ENCODE measurements around the gene GON4L. TPM values are rescaled to one million over a fixed set of nuclear protein-coding genes. Genes with fewer than 3 reads are reported as not detected.

GON4L gene
- total RNA-seq, 1 experiment from 2014 or later = 53.4 TPM

- H2AK5ac ChIP-seq (ENCODE audit: insufficient read length, low read length) = no peak overlapping the region
- H3K36me3 Mint-ChIP-seq (ENCODE audit: insufficient read depth in 1 of 3, low read depth in 3 of 3) = peaks cover 7 to 19% (median 19%) of the 10 kb centered on the region in 3 experiments; a peak in 6 of 7 replicates
- no peak overlapping the region for H2BK120ac ChIP-seq (ENCODE audit: low read depth, low read length, poor library complexity, severe bottlenecking)
- H4K8ac ChIP-seq (replicated peaks; ENCODE audit: insufficient read length, low read depth, low read length) = no peak overlapping the region
- H3K27ac ChIP-seq (ENCODE audit: insufficient read length, low read depth, low read length) = no peak overlapping the region
- H3K27me3 Mint-ChIP-seq (ENCODE audit: low read depth) = no peaks in the 10 kb centered on the region
- H3K23me2 ChIP-seq (ENCODE audit: insufficient read length, low read depth, low read length, poor library complexity, severe bottlenecking) = no peaks in the 10 kb centered on the region
- no peak overlapping the region for H3K23ac ChIP-seq (ENCODE audit: insufficient read length, low read depth, low read length)
- no peak overlapping the region for H3K14ac ChIP-seq (ENCODE audit: insufficient read depth, low read length)
- no peak overlapping the region for H2BK20ac ChIP-seq (ENCODE audit: low read depth, low read length, poor library complexity, severe bottlenecking)
- H3K27ac Mint-ChIP-seq = no peak overlapping the region
- no peak overlapping the region for H3K4ac ChIP-seq (ENCODE audit: low read depth, low read length)
- H3K4me1 Mint-ChIP-seq = no peaks in the 10 kb centered on the region
- no peaks in the 10 kb centered on the region for H3K9me3 ChIP-seq (ENCODE audit: control insufficient read depth, low read depth, low read length)
- no peak overlapping the region for H3K4me3 Mint-ChIP-seq
- no peaks in the 10 kb centered on the region for H4K20me1 ChIP-seq (ENCODE audit: control insufficient read depth, insufficient read depth, insufficient read length)
- no peak overlapping the region for H2BK15ac ChIP-seq (ENCODE audit: low read depth, low read length)
- no peak for DNase-seq
- H3K79me2 ChIP-seq (ENCODE audit: insufficient read depth, low read length) = no peaks in the 10 kb centered on the region
- H3K4me1 ChIP-seq (ENCODE audit: insufficient read depth, low read length) = no peaks in the 10 kb centered on the region
- H3T11ph ChIP-seq (ENCODE audit: low read length) = no peak overlapping the region
- no peaks in the 10 kb centered on the region for H3K27me3 ChIP-seq (ENCODE audit: insufficient read depth, low read length)
- WGBS (ENCODE audit: extremely low coverage, insufficient read length, low lambda C conversion rate) = no CpG with 5 or more reads among the region's 10 CpGs
- H3K9me3 Mint-ChIP-seq = no peaks in the 10 kb centered on the region
- no peak overlapping the region for H2BK5ac ChIP-seq (ENCODE audit: insufficient read length, low read length)
- no peaks in the 10 kb centered on the region for H3K79me1 ChIP-seq (ENCODE audit: insufficient read depth, low read depth, low read length, poor library complexity, severe bottlenecking)
- H3K18ac ChIP-seq (ENCODE audit: insufficient read length, low read depth, low read length) = no peak overlapping the region
- no peak overlapping the region for H3K4me2 ChIP-seq (ENCODE audit: insufficient read depth, insufficient read length, low read length)
- no peak overlapping the region for H4K5ac ChIP-seq (ENCODE audit: insufficient read length, low read depth, low read length)
- H4K91ac ChIP-seq (ENCODE audit: insufficient read length, low read depth, low read length) = no peak overlapping the region
- H3K9ac ChIP-seq (ENCODE audit: extremely low read depth, insufficient read length, low read length) = no peak overlapping the region
- H2AFZ ChIP-seq (ENCODE audit: low read length) = no peak overlapping the region
- H3K56ac ChIP-seq (ENCODE audit: insufficient read length, low read depth, low read length) = no peak overlapping the region
- no peak overlapping the region for H2BK12ac ChIP-seq (ENCODE audit: insufficient read length, low read depth, low read length)
- no peak for TF ChIP-seq CTCF (conservative IDR thresholded peaks at IDR 0.05)
Measured at GRCh38 chr1:155741908-155742307, 115.1 kb downstream of the GON4L start.
